ENCODE data around the gene USP3. TPM values are rescaled to one million over a fixed set of nuclear protein-coding genes. Genes with fewer than 3 reads are reported as not detected.

USP3 gene
- total and polyA plus RNA-seq, 9 of the 15 experiments (the other 6 are each of a cell fraction or from before 2014, with no cell fraction given), result 17.3 to 54.3 (median 34.8) TPM

DNA sequence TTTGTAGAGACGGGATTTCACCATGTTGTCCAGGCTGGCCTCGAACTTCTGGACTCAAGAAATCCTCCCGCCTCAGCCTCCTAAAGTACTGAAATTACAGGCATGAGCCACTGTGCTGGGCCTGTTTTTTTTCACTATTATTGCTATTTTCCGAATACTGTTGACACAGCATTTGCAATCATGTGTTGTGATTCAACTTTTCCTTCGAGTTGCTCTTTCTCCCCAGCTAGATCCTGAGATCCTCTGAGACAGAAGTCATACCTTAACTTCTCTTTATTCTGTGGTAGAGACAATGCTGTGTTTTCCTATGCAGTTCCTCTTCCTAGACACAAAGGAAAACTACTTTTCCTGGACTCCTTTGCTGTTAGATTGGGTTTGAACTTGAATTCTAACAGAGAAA lies 46.4 kb upstream of the USP3 start:
- Histone ChIP-seq H3K9ac (ENCODE audit: insufficient read depth in 1 of 2, low read depth in 2 of 2, low read length in 2 of 2) (no peak overlapping the region), H4K20me1 (replicated peaks; ENCODE audit: control insufficient read depth, insufficient read depth, low read length) (no peaks in the 10 kb centered on the region), H3K4me1 (replicated peaks in 1 of 2; ENCODE audit: control insufficient read depth in 2 of 2, insufficient read depth in 2 of 2, low read length in 2 of 2) (peaks cover 0 to 5% of the 10 kb centered on the region in 2 experiments; a peak in 2 of 5 replicates), H3K27ac (ENCODE audit: extremely low read depth, low read depth, low read length) (no peak overlapping the region), H3K4me2 (ENCODE audit: insufficient read depth, low read length) (no peak overlapping the region), H2AFZ (ENCODE audit: low read depth, low read length) (no peak overlapping the region), H3K79me2 (ENCODE audit: control insufficient read depth, insufficient read depth, low read length) (no peaks in the 10 kb centered on the region), H3K9me3 (replicated peaks; ENCODE audit: control insufficient read depth, insufficient read depth, low read depth, low read length) (no peaks in the 10 kb centered on the region; the same call in 1 of the 2 replicates), H3K4me3 (no peak overlapping the region), H3K36me3 (ENCODE audit: control insufficient read depth, insufficient read depth, low read length) (no peaks in the 10 kb centered on the region), H3K27me3 (ENCODE audit: control insufficient read depth in 2 of 2, insufficient read depth in 2 of 2, low read length in 2 of 2) (no peaks in the 10 kb centered on the region; a peak in 1 of 5 replicates), H3K9me1 (ENCODE audit: control insufficient read depth, insufficient read depth, low read length) (no peaks in the 10 kb centered on the region)
- TF ChIP-seq ZNF384 (IDR thresholded peaks at IDR 0.05; ENCODE audit: low read depth, low read length) (no peak), IRF2 (CRISPR knock-in tag; IDR thresholded peaks at IDR 0.05) (no peak), ZNF316 (IDR thresholded peaks at IDR 0.05) (peak; percentile 49)
- BruUV-seq (replicated peaks), result no TSS peak
- ChIA-PET CTCF (ENCODE audit: low intra/inter-chr PET ratio) (no interaction called here), POLR2A (no interaction called here)
- DNase-seq (ENCODE audit: extremely low read depth in 1 of 4, low spot score in 3 of 4) (no peak), FAIRE-seq (no peak), ATAC-seq (no peak)
- whole genome bisulfite sequencing (ENCODE audit: insufficient coverage, low coverage, missing lambda C conversion rate), result 30% methylated on average over 5 of the region's 5 CpGs
- in situ Hi-C loops (cut with MboI), result loop anchor here (25.0 kb wide), 1 partner anchor 604 kb away; no protein-coding TSS in a partner anchor
- intact Hi-C loops (cut with micrococcal nuclease), result no loop called here

DNA sequence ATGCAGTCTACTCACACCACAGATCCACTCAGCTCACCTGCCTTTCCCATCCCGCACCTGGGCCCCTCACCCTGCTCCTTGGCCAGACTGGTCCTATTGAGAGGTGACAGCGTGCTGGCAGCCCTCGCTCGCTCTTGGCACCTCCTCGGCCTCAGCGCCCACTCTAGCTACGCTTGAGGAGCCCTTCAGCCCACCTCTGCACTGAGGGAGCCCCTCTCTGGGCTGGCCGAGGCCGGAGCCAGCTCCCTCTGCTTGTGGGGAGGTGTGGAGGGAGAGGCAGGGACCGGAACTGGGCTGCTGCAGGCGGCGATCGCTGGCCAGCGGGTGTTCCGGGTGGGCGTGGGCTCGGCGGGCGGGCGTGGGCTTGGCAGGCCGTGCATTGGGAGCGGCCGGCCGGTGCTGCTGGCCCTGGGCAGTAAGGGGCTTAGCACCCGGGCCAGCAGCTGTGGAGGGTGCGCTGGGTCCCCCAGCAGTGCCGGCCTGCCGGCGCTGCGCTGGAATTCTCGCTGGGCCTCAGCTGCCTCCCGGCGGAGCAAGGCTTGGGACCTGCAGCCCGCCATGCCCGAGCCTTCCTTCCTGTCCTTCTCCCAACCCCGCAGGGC lies 45.5 kb upstream of the USP3 start:
- intact Hi-C loops (cut with micrococcal nuclease) (no loop called here), in situ Hi-C loops (cut with MboI) (loop anchor here (25.0 kb wide), 1 partner anchor 603 kb away; no protein-coding TSS in a partner anchor)
- no TSS peak for BruUV-seq (replicated peaks)
- H3K4me3 ChIP-seq, result no peak overlapping the region
- DNase-seq (ENCODE audit: extremely low read depth in 1 of 4, low spot score in 3 of 4), result no peak
- no peak overlapping the region for H3K9ac ChIP-seq (ENCODE audit: insufficient read depth in 1 of 2, low read depth in 2 of 2, low read length in 2 of 2)
- no peaks in the 10 kb centered on the region; the same call in 1 of the 2 replicates for H3K9me3 ChIP-seq (replicated peaks; ENCODE audit: control insufficient read depth, insufficient read depth, low read depth, low read length)
- POLR2A ChIA-PET, result interaction anchor here (0.6 kb wide), 1 partner anchor 21 kb away, joined by 3 read pairs; no protein-coding TSS in a partner anchor
- peaks cover 0 to 5% of the 10 kb centered on the region in 2 experiments; a peak in 2 of 5 replicates for H3K4me1 ChIP-seq (replicated peaks in 1 of 2; ENCODE audit: control insufficient read depth in 2 of 2, insufficient read depth in 2 of 2, low read length in 2 of 2)
- H3K27me3 ChIP-seq (ENCODE audit: control insufficient read depth in 2 of 2, insufficient read depth in 2 of 2, low read length in 2 of 2), result no peaks in the 10 kb centered on the region; a peak in 1 of 5 replicates
- H3K79me2 ChIP-seq (ENCODE audit: control insufficient read depth, insufficient read depth, low read length), result no peaks in the 10 kb centered on the region
- CTCF ChIA-PET (ENCODE audit: low intra/inter-chr PET ratio), result no interaction called here
- 61% methylated on average over 23 of the region's 36 CpGs for WGBS (ENCODE audit: insufficient coverage, low coverage, missing lambda C conversion rate)
- no peak for FAIRE-seq
- no peak overlapping the region for H3K4me2 ChIP-seq (ENCODE audit: insufficient read depth, low read length)
- no peak for ATAC-seq
- no peaks in the 10 kb centered on the region for H3K9me1 ChIP-seq (ENCODE audit: control insufficient read depth, insufficient read depth, low read length)
- no peak overlapping the region for H3K27ac ChIP-seq (ENCODE audit: extremely low read depth, low read depth, low read length)
- no peak overlapping the region for H2AFZ ChIP-seq (ENCODE audit: low read depth, low read length)
- no peaks in the 10 kb centered on the region for H3K36me3 ChIP-seq (ENCODE audit: control insufficient read depth, insufficient read depth, low read length)
- H4K20me1 ChIP-seq (replicated peaks; ENCODE audit: control insufficient read depth, insufficient read depth, low read length), result no peaks in the 10 kb centered on the region
- TF ChIP-seq ZNF263 (CRISPR knock-in tag; IDR thresholded peaks at IDR 0.05; ENCODE audit: borderline replicate concordance) (no peak), POLR3A (IDR thresholded peaks at IDR 0.05; ENCODE audit: borderline replicate concordance, extremely low read depth, insufficient read depth, insufficient read length) (no peak), ZNF699 (CRISPR knock-in tag; IDR thresholded peaks at IDR 0.05; ENCODE audit: insufficient replicate concordance) (no peak), HDAC1 (IDR thresholded peaks at IDR 0.05) (no peak), DIDO1 (tag; IDR thresholded peaks at IDR 0.05; ENCODE audit: low read depth) (no peak), DNMT1 (IDR thresholded peaks at IDR 0.05) (no peak), NELFE (IDR thresholded peaks at IDR 0.05; ENCODE audit: insufficient read depth, insufficient read length) (no peak), FOXM1 (IDR thresholded peaks at IDR 0.05; ENCODE audit: low read depth) (no peak), FOXM1 (CRISPR knock-in tag; IDR thresholded peaks at IDR 0.05; ENCODE audit: low read depth) (no peak), FOXA1 (IDR thresholded peaks at IDR 0.05; ENCODE audit: borderline replicate concordance) (no peak), TEAD2 (tag; IDR thresholded peaks at IDR 0.05) (no peak), HNRNPK (IDR thresholded peaks at IDR 0.05; ENCODE audit: low read depth, low read length, poor library complexity, severe bottlenecking) (no peak), XRCC3 (IDR thresholded peaks at IDR 0.05) (no peak)
- TF ChIP-seq, protein P1, sequence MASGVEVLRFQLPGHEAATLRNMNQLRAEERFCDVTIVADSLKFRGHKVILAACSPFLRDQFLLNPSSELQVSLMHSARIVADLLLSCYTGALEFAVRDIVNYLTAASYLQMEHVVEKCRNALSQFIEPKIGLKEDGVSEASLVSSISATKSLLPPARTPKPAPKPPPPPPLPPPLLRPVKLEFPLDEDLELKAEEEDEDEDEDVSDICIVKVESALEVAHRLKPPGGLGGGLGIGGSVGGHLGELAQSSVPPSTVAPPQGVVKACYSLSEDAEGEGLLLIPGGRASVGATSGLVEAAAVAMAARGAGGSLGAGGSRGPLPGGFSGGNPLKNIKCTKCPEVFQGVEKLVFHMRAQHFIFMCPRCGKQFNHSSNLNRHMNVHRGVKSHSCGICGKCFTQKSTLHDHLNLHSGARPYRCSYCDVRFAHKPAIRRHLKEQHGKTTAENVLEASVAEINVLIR (CRISPR knock-in tag; IDR thresholded peaks at IDR 0.05), result no peak

All from K562 (cell line).